ENCODE measurements around the gene OSM.
"Not testable (repeated sequence)": the region's sequence is repeated elsewhere in the genome, so short reads cannot be mapped to it uniquely, and the experiment has no call there.

Gene OSM

DNA sequence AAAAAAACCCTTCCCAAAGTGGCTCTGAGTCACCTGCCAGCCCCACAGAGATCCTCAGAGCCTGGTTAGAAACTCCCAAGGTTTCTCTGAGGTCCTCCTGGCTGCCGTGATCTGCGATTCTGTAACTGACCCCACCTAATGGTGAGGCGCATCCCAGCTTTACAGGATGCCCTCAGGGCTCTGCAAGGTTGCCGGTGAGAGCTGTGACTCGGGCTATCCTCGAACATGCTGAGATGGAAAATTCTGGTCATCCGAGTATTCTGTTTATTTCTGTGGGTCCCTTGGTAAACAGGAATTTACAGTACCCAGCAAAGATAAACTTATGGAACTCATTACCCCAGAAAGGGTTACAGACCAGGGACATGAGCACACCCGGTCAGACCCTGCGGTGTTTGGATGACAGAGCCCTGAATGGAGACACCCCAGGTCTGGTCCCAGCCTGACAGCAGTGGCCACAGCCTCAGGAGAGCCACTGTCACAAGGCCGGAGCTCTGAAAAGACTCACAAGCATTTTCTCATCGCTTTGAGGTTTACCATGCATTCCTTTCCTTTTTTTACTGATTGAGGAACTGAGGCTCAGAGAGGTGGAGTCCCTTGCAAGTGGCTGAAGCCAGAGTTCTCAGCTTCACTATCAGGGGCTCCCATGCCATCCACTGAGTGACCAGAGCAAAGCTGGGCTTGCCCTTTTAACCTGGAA, 42.3 kb downstream of the OSM start:
- Histone ChIP-seq H3K9me3 (ENCODE audit: control insufficient read depth, insufficient read depth, low read length) (no peaks in the 10 kb centered on the region), H3K27me3 (ENCODE audit: control insufficient read depth, insufficient read depth, low read length) (no peaks in the 10 kb centered on the region), H3K4me1 (ENCODE audit: control insufficient read depth, insufficient read depth, low read length) (peaks cover 2% of the 10 kb centered on the region), H3K9ac (ENCODE audit: low read depth, low read length) (no peak overlapping the region), H3K4me3 (ENCODE audit: low read depth, low read length) (no peak overlapping the region), H3K36me3 (ENCODE audit: control insufficient read depth, insufficient read depth, low read length) (no peaks in the 10 kb centered on the region)

- no peak overlapping the region for H3K4me3 ChIP-seq (ENCODE audit: low read depth, low read length)
- no peaks in the 10 kb centered on the region for H3K27me3 ChIP-seq (ENCODE audit: control insufficient read depth, insufficient read depth, low read length)
- no peaks in the 10 kb centered on the region for H3K36me3 ChIP-seq (ENCODE audit: control insufficient read depth, insufficient read depth, low read length)
- no peak overlapping the region for H3K9ac ChIP-seq (ENCODE audit: low read depth, low read length)
- peaks cover 2% of the 10 kb centered on the region for H3K4me1 ChIP-seq (ENCODE audit: control insufficient read depth, insufficient read depth, low read length)
- no peaks in the 10 kb centered on the region for H3K9me3 ChIP-seq (ENCODE audit: control insufficient read depth, insufficient read depth, low read length)
Observed at GRCh38 chr22:30223303-30223702, 43.3 kb downstream of the OSM start.

- Histone ChIP-seq H3K9me3 (ENCODE audit: control insufficient read depth, insufficient read depth, low read length) (no peaks in the 10 kb centered on the region), H3K4me1 (ENCODE audit: control insufficient read depth, insufficient read depth, low read length) (peaks cover 2% of the 10 kb centered on the region), H3K27me3 (ENCODE audit: control insufficient read depth, insufficient read depth, low read length) (no peaks in the 10 kb centered on the region), H3K4me3 (ENCODE audit: low read depth, low read length) (no peak overlapping the region), H3K9ac (ENCODE audit: low read depth, low read length) (no peak overlapping the region), H3K36me3 (ENCODE audit: control insufficient read depth, insufficient read depth, low read length) (no peaks in the 10 kb centered on the region)
Observed at GRCh38 chr22:30222321-30222720, 44.3 kb downstream of the OSM start.

- Histone ChIP-seq H3K4me1 (ENCODE audit: control insufficient read depth, insufficient read depth, low read length) (peaks cover 2% of the 10 kb centered on the region), H3K9ac (ENCODE audit: low read depth, low read length) (no peak overlapping the region), H3K4me3 (ENCODE audit: low read depth, low read length) (no peak overlapping the region), H3K36me3 (ENCODE audit: control insufficient read depth, insufficient read depth, low read length) (no peaks in the 10 kb centered on the region), H3K9me3 (ENCODE audit: control insufficient read depth, insufficient read depth, low read length) (no peaks in the 10 kb centered on the region), H3K27me3 (ENCODE audit: control insufficient read depth, insufficient read depth, low read length) (no peaks in the 10 kb centered on the region)
Observed at GRCh38 chr22:30221121-30221992, 45.3 kb downstream of the OSM start.

GRCh38 chr22:30220338-30221012, 46.2 kb downstream of the OSM start:
- no peaks in the 10 kb centered on the region for H3K27me3 ChIP-seq (ENCODE audit: control insufficient read depth, insufficient read depth, low read length)
- H3K4me1 ChIP-seq (ENCODE audit: control insufficient read depth, insufficient read depth, low read length): peaks cover 2% of the 10 kb centered on the region
- H3K4me3 ChIP-seq (ENCODE audit: low read depth, low read length): no peak overlapping the region
- H3K36me3 ChIP-seq (ENCODE audit: control insufficient read depth, insufficient read depth, low read length): no peaks in the 10 kb centered on the region
- H3K9ac ChIP-seq (ENCODE audit: low read depth, low read length): no peak overlapping the region
- H3K9me3 ChIP-seq (ENCODE audit: control insufficient read depth, insufficient read depth, low read length): no peaks in the 10 kb centered on the region

DNA sequence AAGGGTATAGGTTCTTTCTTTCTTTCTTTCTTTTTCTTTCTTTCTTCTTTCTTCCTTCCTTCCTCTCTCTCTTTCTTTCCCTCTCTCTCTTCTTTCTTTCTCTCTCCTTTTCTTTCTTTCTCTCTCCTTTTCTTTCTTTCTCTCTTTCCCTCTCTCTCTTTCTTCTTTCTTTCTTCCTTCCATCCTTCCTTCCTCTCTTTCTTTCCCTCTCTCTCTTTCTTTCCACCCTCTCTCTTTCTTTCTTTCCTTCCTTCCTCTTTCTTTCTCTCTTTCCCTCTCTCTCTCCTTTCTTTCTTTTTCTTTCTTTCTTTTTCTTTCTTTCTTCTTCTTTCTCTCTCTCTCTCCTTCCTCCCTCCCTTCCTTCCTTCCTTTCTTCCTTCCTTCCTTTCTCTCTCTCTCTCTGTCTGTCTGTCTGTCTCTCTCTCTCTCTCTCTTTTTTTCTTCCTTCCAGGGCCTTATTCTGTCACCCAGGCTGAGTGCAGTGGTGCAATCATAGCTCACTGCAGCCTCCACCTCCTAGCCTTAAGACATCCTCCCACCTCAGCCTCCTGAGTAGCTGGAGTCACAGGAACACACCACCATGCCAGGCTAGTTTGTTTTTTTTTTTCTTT, 46.9 kb downstream of the OSM start:
- no peaks in the 10 kb centered on the region for H3K36me3 ChIP-seq (ENCODE audit: control insufficient read depth, insufficient read depth, low read length)
- H3K4me1 ChIP-seq (ENCODE audit: control insufficient read depth, insufficient read depth, low read length): peaks cover 6% of the 10 kb centered on the region
- H3K9me3 ChIP-seq (ENCODE audit: control insufficient read depth, insufficient read depth, low read length): no peaks in the 10 kb centered on the region
- no peak overlapping the region for H3K9ac ChIP-seq (ENCODE audit: low read depth, low read length)
- H3K27me3 ChIP-seq (ENCODE audit: control insufficient read depth, insufficient read depth, low read length): no peaks in the 10 kb centered on the region
- H3K4me3 ChIP-seq (ENCODE audit: low read depth, low read length): no peak overlapping the region

- Histone ChIP-seq H3K9me3 (ENCODE audit: control insufficient read depth, insufficient read depth, low read length) (no peaks in the 10 kb centered on the region), H3K4me3 (ENCODE audit: low read depth, low read length) (no peak overlapping the region), H3K36me3 (ENCODE audit: control insufficient read depth, insufficient read depth, low read length) (no peaks in the 10 kb centered on the region), H3K9ac (ENCODE audit: low read depth, low read length) (no peak overlapping the region), H3K27me3 (ENCODE audit: control insufficient read depth, insufficient read depth, low read length) (no peaks in the 10 kb centered on the region), H3K4me1 (ENCODE audit: control insufficient read depth, insufficient read depth, low read length) (peaks cover 6% of the 10 kb centered on the region)
Observed at GRCh38 chr22:30219049-30219654, 47.5 kb downstream of the OSM start.

GRCh38 chr22:30217698-30218560, 48.7 kb downstream of the OSM start:
- no peaks in the 10 kb centered on the region for H3K27me3 ChIP-seq (ENCODE audit: control insufficient read depth, insufficient read depth, low read length)
- no peak overlapping the region for H3K4me3 ChIP-seq (ENCODE audit: low read depth, low read length)
- H3K36me3 ChIP-seq (ENCODE audit: control insufficient read depth, insufficient read depth, low read length): no peaks in the 10 kb centered on the region
- peaks cover 6% of the 10 kb centered on the region for H3K4me1 ChIP-seq (ENCODE audit: control insufficient read depth, insufficient read depth, low read length)
- no peak overlapping the region for H3K9ac ChIP-seq (ENCODE audit: low read depth, low read length)
- no peaks in the 10 kb centered on the region for H3K9me3 ChIP-seq (ENCODE audit: control insufficient read depth, insufficient read depth, low read length)

DNA sequence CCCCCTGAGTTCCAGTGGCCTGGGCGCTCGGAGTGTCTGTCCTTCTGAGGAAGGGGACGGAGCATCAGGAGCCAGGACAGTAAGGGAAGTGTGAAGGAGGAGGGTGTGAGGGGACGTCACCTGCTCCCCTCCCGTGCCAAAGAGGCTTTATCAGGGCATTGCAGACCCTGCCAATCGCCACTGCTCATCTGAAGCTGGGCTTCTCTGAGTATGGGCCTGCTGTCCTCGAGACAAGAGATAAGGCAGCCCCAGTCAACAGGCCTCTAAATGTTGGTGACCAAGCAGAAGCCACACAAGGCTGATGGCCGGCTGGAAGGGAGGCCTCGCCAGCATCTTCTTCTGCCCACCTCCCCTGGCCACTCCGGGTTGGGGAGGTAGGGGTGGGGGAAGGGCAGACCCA, 49.9 kb downstream of the OSM start:
- H3K27me3 ChIP-seq (ENCODE audit: control insufficient read depth, insufficient read depth, low read length): no peaks in the 10 kb centered on the region
- no peak overlapping the region for H3K4me3 ChIP-seq (ENCODE audit: low read depth, low read length)
- H3K9me3 ChIP-seq (ENCODE audit: control insufficient read depth, insufficient read depth, low read length): no peaks in the 10 kb centered on the region
- peaks cover 6% of the 10 kb centered on the region for H3K4me1 ChIP-seq (ENCODE audit: control insufficient read depth, insufficient read depth, low read length)
- H3K9ac ChIP-seq (ENCODE audit: low read depth, low read length): no peak overlapping the region
- no peaks in the 10 kb centered on the region for H3K36me3 ChIP-seq (ENCODE audit: control insufficient read depth, insufficient read depth, low read length)

- not testable (repeated sequence) for H3K4me3 ChIP-seq (ENCODE audit: low read depth, low read length); H3K4me1 ChIP-seq (ENCODE audit: control insufficient read depth, insufficient read depth, low read length); H3K36me3 ChIP-seq (ENCODE audit: control insufficient read depth, insufficient read depth, low read length); H3K27me3 ChIP-seq (ENCODE audit: control insufficient read depth, insufficient read depth, low read length); H3K9me3 ChIP-seq (ENCODE audit: control insufficient read depth, insufficient read depth, low read length); H3K9ac ChIP-seq (ENCODE audit: low read depth, low read length)
Observed at GRCh38 chr22:30216272-30216671, 50.4 kb downstream of the OSM start.

Measured in iPS-15b (cell line).